ENCODE results near the gene SLIT1.

SLIT1 gene

GRCh38 chr10:97116462-97117162 is 69.1 kb downstream of the SLIT1 start:
- no peak for DNase-seq (ENCODE audit: low read depth in 4 of 4, low spot score in 1 of 4)

DNA sequence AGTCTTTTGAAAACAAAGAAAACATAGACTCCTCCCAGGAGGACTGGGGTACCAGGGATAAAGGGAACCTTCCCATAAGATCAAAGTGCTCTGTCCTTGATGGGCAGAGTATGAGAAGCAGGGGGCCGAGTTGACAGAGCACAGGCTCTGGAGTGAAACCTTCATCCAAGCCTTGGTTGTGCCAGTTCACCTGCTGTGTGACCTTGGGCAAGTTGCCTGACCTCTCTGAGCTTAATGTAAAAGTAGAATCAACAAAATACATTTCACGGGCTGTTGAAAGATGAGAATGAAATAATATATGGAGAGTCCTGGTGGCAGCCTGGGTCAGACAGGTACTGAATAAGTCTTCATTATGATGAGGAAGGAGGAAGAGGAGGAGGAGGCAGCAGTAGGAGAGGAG is 69.9 kb downstream of the SLIT1 start:
- DNase-seq (ENCODE audit: low read depth in 4 of 4, low spot score in 1 of 4): no peak

- DNase-seq (ENCODE audit: low read depth in 4 of 4, low spot score in 1 of 4): no peak
These were observed 74.1 kb downstream of the SLIT1 start for GRCh38 chr10:97111615-97112014.

DNA sequence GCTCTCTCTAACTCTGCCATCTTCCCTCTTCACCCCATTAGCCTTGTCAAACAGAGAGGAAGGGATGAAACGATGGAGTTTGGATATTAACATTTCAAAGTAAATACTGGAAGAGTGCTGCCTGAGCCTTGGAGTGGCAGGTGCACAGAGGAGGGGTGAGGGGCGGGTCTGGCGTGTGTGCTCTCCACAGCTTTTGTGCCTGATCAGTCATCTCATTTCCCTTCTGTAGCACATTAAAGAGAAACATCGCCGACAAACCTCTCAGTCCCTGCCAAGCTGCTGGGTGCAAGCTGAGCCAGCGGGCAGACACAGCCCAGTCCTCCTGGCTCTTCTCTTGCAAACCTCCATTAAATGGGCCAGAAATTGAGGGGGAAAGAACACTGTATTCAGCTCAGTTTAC is 76.2 kb downstream of the SLIT1 start:
- DNase-seq (ENCODE audit: low read depth in 4 of 4, low spot score in 1 of 4): no peak

- DNase-seq (ENCODE audit: low read depth in 4 of 4, low spot score in 1 of 4): no peak
These were observed 78.2 kb downstream of the SLIT1 start for GRCh38 chr10:97107551-97107950.

DNA sequence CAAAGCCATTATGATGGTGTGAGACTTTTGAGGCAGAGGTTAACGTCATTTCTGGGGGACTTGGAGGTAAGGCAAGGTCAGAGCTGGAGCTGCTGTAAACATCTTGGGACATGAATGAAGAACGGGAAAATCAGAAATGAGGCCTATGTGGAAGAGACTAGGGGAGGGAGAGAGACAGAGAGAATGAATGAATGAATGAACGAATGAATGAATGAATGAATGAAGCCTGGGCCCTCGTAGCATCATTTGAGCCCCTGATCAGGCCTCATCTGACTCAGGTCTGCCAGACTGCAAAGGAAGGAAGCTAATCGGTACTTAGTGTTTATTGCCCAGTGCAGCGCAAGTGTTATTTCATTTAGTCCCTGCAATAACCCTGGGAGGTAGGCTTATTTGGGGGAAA is 79.6 kb downstream of the SLIT1 start:
- DNase-seq (ENCODE audit: low read depth in 4 of 4, low spot score in 1 of 4): no peak

- no peak for DNase-seq (ENCODE audit: low read depth in 4 of 4, low spot score in 1 of 4)
These were observed 80.5 kb downstream of the SLIT1 start for GRCh38 chr10:97105303-97105702.

DNA sequence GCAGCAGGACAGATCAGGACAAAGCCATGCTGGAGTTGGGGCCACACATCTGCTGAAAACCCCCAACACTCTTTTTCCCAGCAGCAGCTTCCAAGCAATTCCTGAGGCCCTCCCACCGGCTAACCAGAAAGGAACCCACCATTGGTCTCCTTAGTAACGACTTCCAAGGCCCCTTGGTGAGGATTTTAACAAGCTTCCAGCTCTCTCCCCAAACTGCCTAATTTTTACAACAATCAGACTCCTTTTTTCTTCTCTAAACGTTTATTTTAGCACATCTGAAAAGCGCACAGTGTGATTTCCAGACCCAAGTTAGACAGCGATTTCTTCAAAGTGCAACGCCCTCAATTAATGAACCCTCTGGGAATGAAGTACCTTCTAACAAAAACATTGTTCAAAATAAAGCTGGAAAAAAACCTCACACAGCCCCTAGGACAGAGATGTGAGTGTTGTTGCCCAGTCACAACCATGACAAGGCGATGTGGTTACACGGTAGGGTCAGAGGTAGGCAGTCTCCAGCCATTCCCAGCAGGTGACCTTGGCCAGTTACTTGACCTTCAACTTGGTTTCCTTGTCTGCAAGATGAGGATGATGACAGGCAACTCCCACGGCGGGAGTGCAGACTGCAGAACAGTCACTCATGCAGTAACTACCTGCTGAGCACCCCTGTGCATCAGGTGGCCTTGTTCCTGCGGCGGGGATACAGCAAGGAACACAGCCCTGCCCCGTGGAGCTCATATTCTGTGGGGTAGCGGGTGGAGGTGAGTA is 82.3 kb downstream of the SLIT1 start:
- no peak for DNase-seq (ENCODE audit: low read depth in 4 of 4, low spot score in 1 of 4)

DNA sequence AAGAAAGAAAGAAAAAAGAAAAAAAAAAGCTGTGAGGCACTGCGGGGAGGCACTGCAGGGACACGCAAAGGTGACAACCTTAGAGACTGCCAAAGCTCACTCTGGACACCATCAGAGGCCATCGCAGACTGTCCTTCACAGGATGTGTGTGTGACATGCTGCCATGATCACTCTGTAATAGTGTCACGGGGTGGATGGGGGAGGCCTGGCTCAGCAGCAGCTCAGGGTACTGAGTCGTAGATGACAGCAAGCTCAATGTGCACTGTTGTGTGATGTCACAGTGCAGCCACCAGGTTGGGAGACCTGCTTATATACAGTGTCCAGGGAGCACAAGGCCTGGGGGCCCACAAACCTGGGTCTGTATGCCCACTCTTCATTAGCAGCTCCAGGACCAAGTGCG is 83.3 kb downstream of the SLIT1 start:
- DNase-seq (ENCODE audit: low read depth in 4 of 4, low spot score in 1 of 4): no peak

DNA sequence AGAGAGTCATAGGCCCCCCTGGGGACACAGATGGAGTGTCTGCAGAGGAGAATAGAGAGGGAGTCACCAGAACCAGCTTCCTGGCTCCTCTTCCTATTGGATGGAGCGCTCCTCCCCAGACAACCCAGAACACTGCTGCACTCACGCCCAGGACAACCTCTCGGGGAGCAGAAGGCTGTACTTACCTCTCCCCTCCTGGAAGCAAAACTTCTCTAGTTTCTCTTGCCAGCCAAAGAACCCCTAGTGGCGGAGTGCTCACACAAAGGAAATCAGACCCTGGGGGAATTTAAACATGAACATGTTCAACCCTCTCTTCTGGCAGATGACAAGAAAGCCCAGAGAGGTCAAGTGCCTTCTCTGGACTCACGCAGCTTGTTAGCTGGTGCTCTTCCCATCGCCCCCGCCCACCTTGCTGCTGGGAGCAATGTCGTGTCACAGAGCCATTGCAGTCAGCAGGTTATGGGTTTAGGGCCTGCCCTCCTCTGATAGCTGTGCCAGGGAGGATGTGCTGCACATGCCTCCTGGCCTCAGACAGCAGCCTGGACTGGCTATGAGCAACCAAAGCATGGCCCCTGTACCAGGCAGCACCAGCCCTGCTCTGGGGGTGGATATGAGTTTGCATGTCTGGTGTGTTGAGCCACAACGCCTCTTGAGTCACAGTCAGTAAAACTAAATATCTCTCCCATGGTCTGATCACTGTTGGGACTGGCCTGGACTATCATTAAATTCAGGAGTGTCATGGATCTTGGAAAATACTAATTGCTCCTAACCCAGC is 84.4 kb downstream of the SLIT1 start:
- DNase-seq (ENCODE audit: low read depth in 4 of 4, low spot score in 1 of 4): no peak

DNA sequence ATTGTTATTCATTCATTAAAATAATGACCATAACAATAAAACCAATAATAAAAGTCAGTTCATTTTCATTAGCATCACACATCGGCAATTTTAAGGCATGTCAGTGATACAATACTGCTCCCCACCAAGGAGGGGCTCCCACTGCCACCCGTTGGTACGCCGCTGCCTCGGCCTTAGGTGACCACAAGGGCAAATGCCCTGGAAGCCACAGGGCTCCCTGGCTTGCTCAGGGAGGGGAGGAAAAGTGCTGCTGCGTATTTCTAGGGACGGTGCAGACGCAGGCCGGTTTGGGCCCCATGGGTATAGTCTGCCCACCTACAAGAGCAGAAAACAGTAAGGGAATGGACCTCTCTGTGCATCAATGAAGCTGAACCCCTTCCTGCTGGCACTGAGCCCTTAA is 85.1 kb downstream of the SLIT1 start:
- DNase-seq (ENCODE audit: low read depth in 4 of 4, low spot score in 1 of 4): no peak

DNA sequence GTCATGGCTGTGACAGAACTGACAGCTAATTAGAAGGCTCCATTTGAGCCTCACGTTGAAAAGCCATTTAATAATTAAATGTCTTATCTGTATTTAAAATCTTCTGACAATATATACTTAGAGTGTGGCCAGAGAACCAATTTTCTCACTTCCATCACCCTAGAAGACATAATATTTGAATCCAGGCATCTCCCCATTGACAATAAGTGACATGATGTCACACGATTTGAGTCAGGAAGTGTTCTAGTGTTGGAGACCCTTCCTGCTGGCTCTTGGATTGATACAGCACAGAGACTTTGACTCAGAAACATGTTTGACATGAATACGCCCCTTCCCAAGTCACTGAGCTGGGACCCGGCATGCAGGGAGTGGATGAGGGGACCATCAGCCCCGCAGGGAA is 85.9 kb downstream of the SLIT1 start:
- DNase-seq (ENCODE audit: low read depth in 4 of 4, low spot score in 1 of 4): no peak

GRCh38 chr10:97099089-97099488 is 86.7 kb downstream of the SLIT1 start:
- no peak for DNase-seq (ENCODE audit: low read depth in 4 of 4, low spot score in 1 of 4)

DNA sequence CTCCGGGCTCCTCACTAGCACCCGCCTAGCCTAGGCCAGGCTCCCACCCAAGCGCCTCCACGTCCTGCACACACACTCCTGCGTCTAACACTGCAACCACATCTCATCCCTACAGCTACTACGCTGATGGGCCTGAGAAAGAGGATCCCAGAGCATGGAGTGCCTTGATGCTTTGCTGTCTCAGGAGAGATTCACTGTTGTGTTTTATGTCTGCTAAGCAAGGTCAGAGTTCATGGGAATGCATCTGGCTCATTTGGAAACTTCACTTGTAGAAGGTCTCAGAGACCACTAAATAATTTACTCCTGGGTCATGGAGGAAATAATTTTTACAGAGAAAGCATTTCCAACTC is 88.7 kb downstream of the SLIT1 start:
- DNase-seq (ENCODE audit: low read depth in 4 of 4, low spot score in 1 of 4): no peak

DNA sequence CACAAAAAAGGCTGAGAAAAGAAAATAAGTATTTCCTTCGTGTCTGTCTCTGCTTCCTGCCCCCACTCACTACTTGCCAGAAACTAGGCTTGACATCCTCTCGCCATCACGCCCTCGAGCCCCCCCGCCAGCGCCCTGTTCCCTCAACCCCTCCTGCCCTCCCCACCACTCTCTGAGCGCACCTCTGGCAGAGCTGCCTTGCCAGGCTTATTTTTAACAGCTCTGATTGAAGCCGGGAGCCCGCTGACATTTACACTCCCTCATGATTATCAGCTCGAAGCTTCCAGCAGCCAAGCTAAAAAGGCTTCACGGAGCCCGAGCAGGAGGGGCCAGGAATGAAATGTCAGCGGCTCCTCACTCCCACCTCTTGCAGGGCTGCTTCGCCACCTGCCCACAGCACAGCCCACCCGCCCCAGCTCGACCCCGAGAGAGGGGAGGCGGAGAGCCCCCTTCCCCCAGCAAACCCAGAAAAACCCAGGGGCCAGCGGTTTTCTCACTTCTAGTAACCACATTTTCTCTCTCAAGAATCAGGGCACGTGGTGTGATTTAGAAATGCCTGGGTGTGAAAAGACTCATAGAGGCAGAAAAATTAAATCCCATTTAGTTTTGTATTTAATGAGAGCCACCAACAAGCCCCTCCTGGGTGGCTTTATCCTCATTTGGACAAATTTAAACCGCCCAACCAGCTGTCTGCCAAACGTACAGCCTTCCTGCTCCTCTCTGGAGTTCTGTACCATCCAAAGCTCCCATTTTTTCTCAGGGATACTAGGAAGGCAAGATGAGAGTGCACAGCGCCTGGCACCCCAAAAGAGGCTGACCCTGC is 89.3 kb downstream of the SLIT1 start:
- no peak for DNase-seq (ENCODE audit: low read depth in 4 of 4, low spot score in 1 of 4)

DNA sequence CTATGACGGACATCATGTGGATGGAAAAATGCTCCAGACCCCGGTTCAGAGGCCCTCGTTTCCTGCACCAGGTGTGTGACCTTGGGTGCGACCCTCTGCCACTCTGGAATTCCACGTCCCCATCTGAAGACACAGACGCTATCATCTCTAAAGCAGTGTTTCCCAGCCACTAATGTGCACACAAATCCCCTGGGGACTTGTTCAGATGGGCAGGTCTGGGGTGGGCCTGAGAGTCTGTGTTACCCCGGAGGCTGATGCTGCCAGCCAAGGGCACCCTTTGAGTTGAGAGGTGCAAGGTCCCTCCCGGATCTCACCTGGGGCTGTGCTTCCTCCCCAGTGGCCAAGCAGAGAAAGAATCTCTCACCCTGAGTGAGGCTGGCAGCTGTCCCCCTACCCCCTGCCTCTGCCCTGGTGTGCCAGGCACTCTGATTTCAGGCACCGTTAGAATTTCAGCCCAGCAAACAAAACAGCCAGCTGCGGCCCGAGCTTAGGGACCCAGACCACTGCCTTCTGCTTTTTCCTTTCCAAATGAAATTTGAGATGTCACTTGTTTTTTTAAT is 90.0 kb downstream of the SLIT1 start:
- DNase-seq (ENCODE audit: low read depth in 4 of 4, low spot score in 1 of 4): no peak

DNA sequence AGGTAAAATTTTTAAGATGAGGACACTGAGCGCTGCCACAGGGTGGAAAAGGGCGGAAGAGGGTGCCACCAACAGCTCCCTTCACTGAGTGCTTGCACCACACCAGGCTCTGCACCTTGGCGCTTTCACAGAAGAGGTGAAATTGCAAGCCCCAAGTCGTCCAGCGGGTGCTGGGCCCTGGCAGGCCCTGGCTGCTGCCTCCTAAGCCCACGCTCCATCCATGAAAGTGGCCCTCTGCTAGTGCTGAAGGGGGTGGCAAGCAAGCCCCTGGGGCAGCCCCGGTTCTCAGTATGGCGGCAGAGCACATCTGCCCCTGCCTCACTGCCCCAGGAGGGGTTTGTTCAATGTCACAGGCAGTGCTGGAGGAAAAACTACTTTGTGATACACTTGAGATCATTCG is 95.1 kb downstream of the SLIT1 start:
- no peak for DNase-seq (ENCODE audit: low read depth in 4 of 4, low spot score in 1 of 4)

DNA sequence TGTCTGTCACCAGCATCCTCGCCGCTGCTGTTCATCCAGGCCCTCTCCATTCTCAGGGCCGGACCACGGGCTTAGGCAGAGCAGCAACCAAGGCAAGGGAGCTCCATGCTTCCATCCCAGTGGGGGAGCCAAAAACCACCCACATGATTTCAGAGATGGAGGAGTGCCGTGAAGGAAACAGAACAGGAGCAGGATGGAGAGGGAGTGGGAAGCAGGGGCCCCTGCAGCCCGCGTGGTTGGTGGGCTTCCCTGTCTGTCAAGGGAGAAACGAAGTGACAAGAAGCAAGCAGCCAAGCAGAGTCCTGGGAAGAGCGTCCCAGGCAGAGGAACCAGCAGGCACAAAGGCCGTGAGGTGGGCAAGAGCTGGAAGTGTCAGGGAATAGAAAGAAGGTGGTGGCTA is 95.7 kb downstream of the SLIT1 start:
- no peak for DNase-seq (ENCODE audit: low read depth in 4 of 4, low spot score in 1 of 4)

DNA sequence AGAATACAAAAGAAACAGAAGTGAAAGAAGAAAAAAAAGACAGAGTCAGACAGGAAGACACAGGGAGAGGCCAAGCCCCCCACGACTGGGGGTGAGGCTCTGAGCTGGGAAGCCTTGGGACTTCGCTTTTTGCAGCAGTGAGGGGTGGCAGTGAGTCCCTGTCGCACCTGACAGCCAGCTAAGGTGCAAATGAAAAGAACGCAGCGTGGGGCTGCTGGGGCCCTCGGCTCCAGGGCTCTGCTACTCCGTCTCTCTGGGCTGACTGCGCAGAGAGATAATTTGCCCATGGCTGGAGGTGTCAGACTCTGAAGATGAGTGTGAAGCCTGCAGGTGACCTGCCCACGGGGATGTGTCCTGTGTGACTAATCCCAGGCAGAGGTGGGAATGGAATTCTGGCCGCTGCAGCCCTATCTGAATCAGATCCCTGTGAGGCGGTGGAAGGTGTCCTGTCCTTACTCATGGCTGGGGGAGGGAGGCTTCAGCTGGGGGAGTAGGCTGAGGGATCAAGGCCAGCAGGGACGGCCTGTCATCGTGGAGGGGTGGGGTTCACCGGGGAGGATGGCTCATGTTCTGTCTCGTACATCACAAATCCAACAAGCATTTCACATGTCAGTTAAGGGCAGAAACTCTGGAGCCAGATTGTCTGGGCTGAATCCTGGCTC is 96.4 kb downstream of the SLIT1 start:
- no peak for DNase-seq (ENCODE audit: low read depth in 4 of 4, low spot score in 1 of 4)

DNA sequence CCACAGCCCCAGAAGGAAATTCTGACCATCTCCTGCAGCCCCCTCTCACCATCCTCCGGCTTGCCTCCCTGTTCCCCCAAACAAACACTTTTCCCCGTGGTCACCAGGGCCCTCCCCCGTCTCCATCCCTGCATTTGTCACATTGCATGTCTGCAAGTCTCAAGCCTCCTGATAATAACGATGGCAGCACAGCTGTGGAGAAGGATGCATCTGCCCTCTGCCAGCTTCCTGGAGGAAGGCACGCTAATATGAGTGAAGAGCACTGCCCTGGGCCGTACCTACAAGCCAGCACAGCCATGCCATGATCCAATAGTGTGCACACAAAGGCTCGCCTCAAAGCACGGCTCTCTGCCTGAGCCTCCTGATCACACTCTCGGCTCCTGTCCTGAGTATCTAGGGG is 98.5 kb downstream of the SLIT1 start:
- no peak for DNase-seq (ENCODE audit: low read depth in 4 of 4, low spot score in 1 of 4)

- no peak for DNase-seq (ENCODE audit: low read depth in 4 of 4, low spot score in 1 of 4)
These were observed 99.2 kb downstream of the SLIT1 start for GRCh38 chr10:97086530-97086929.

Data from stimulated activated CD4-positive, alpha-beta T cell treated with anti-CD3 and anti-CD28 coated beads, Interleukin-1b, Interleukin-23, amount 100 ng/mL, for 24 hours (primary cell).